Putamen (tissue), 1 donor: Measurements from ENCODE around the gene TRHDE.

ENCODE experiments used
- DNase-seq: peaks from one replicate; pipeline ENCODE4 v3.0.0-alpha.2; 2016; ENCODE audit warnings: low spot score

TRHDE gene

DNA sequence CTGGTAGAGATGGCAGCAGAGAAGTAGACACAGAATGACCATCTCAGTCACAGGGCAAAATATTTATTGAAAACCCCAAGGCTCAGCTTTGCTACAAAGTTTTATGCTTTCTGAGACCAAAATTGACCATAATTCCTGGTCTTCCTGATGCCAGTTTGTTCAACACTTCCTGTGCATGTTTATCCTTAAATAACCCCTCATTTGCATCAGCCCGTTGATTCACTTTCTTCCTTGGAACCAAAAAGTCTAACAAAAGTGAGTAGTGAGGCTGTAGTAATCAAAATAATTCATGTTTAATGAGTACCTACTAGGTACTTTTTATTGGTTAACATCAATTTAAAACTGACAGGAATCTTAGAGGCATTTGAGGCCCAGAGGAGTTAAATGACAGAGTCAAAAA lies 51.7 kb downstream of the TRHDE start:
- no peak for DNase-seq

DNA sequence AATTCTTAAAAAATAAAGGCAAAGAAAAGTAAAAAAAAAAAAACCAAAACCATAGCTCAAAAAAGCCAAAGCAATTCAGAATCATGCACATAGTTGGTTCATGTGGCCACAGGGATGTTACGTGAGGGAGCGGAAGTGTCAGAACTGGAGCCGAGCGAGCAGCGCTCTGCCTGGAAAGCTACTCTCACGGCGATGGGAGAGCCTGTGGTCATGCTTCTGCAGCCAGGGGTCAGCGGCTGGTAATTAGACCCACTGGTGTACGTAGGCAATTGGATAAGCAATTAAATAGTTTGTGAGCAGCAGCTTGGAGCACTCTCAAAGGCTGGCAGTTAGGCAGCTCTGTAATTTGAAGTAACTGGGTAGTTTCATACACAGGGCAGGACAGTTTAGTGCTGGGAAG lies 58.1 kb downstream of the TRHDE start:
- DNase-seq: no peak

DNA sequence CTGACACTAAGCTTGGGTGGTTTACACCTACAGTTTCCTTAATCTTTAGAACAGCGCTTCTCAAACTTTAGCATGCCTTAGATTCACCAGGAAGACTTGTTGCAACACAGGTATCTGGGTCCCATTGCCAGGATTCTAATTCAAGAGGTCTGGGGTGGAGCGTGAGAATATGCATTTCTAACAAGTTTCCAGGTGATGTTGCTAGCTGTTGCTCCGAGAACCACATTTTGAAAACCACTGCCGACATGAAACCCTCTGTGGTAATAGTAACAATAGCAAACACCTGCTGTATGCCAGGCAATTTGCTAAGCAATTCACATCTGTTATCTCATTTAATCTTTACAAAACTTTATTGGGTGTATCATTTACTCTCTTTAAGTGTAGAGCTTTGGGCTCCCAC lies 58.6 kb downstream of the TRHDE start:
- DNase-seq: no peak

DNA sequence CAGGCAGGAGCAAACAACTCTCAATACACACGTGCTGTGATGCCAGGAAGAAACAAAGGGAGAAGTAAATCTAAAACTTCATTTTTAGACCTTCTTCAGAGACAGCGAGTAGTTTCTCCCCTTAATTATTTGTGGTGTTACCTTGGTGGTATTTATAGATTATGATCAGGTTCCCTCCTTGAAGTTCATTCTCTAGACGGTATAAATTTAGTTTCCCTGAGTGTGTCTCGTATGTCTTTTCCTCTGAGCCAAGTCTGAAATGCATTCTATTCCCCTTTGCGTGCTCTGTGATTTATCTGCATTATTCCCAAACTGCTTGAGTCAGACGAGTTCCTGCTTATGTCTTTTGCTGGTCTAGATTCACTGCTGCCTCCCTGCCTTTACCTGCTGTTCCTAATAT lies 65.2 kb downstream of the TRHDE start:
- no peak for DNase-seq

DNA sequence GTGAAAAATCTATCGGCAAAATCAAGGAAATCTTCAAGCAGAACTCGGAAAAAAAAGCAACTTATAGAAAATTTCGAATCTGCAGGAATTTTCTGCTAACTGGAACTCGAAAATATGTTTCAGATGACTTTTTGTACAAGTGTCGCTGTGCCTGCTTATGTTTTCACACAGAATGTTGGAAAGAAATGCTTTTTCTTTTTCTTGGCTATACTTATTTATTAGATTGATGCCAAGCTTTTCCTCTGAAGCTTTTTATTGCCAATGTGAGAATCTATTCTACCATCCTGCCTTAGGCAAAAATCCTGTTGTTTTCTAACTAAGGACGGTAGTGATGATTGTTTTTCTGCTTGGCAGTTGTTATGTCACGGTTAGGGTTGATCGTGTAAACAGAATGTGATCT lies 65.8 kb downstream of the TRHDE start:
- no peak for DNase-seq

DNA sequence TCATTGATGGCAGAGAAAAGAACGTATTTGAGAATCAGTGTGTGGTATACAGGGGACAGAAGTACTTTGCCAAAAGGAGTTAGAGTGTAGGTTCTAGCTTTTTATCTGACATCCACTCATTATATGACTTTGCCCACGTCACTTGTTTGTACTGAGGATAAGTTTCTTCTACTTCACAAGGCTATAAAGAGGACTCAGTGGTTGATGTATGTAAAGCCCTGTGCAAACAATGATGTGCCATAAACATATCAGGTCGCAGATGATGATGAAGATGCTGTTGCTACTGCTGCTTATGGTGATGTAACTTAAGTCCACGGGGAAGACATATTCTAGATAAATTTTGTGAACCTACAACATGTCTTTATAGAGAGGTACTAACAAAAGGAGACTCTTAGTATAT lies 66.3 kb downstream of the TRHDE start:
- no peak for DNase-seq

DNA sequence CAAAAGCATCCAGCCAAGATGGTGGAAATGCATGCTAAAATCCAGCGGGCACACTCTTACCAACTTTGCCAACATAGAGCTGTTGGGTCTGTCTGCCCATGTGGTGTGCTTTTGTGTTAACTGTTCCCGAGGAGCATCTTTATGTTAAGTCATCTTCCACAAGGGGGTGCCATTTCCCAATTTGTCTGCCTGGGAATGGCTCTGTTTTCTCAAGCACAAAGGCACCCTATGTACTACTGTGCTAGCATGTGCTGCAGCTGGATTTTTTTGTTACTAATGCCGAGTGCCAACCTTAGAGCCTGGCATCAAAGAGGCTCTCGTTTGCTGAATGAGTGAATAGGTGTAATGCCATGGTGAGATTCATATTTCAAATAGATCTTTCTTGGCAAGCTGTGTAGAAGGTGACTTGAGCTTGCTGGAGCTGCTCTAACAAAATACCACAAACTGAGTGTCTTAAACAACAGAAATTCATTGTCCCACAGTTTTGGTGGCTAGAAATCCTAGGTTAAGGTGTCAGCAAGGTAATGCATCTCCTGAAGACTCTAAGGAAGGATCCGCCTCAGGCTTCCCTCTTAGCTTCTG lies 74.3 kb downstream of the TRHDE start:
- DNase-seq: peak; percentile 88

DNA sequence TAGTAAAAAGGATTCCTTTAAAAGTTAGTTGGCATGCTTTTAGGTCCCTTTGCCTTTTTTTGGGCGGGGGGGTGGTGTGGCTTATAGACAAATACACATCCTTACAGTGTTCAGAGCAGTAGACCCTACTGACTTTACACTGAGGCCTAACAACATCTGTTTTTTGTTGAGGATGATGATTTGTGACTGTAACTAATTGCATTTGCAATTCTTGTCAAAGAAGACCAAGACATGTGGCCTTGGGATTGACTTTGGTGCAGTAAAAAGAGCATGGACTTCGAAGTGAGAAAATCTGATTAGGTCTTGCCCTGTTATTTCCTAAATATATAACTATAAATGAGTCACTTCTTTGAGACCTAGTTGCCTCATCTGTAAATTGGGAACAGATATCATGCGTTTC lies 77.3 kb downstream of the TRHDE start:
- DNase-seq: no peak

DNA sequence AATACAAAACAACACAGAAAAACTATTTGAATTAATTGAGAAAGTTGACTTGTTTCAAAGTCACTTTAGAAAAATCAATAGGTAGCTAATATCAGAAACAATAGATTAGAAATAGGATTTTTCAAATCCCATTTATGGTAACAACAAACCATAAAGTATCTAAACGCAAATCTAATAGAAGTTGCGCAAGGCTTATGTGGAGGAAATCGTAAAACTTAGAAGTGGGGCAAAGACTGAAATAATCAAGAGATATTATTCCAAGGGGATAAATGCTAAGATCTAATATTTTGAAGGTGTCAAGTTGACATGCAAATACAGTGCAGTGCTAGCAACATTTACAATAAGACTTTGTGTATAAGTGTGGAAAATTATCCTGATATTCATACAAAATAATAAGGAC lies 87.2 kb downstream of the TRHDE start:
- no peak for DNase-seq

DNA sequence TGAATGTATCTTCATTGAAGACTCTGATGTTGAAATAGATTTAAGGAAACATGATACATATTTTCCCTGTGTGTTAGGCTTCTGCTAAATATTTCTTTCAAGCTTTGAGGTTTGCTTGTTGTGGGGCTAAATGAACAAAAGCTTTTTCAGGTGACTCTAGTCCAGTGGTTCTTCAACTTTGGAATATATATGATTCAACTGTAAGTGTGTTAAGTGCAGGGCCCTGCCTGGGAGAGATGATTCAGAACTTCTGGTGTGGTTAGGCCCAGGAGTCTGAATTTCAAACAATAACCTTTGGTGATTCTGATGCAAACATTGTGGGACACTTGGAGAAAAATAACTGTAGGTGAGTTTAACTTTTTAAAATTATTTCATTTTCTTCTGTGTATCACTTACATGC lies 93.0 kb downstream of the TRHDE start:
- DNase-seq: no peak

DNA sequence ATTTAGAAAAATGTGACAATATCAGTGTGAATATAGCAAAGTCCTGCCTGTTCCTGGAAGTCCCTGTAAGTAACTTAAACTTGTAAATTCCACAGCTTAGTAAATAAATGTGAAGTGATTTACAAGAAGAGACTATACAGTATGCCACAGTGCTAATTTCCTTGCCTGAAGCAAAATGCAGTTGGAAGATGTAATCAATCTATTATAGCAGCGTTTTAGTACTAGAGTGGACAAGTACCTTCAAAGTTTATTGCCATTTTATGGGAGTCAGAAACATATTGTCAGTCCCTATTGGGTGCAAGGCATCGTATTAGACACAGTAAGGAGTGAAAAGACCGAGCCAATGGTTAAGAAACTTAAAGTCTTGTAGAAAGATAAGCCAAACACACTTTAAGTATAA lies 94.1 kb downstream of the TRHDE start:
- DNase-seq: no peak

DNA sequence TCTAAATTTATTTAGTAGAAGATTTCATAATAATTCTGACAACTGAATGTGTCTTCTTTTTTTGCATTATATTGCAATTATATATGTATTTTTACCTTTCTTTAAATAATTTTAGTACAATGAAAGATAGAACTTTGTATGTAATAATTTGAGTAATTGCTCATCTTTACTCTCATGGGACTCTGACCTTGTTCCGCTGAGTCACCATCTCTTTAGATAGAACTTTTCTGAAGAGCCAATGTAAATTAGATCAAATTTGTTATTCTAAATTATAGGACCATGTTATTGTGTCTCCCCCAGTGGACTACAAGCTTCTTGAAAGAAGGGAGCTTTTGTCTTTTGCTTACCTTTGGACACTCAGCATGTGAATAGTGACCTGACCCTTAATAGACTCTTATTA lies 96.1 kb downstream of the TRHDE start:
- no peak for DNase-seq

DNA sequence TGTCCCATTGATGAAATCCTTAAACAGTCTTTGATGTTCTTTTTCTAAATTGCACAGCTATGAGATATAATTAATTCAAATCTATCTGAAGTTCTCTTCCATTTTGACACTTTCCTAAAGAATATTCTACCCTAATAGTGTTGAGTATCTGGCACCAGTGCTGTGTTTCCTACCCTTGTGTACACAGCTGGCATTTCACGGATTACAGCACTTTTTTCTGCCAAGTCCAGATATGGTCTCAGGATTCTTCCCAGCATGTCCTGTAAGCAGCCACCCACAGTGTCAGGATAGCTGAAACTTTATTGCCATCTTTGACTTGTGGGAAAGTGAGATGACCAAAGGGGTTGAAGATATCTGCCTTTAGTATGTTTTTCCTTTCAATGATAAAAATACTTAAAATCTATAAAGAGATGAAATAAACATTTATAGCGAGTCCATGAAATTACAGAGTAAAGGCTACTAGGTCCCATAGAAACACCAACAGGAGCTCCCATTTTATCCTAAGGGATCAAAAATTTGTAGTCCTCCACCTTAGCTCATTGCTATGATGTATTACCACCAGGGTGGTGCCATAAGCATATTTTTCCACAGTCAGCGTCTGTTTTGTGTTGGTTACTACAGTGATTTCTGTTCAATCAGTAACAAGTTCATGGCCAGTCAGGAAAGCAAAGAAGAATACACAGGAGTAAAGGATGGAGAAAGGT lies 96.7 kb downstream of the TRHDE start:
- DNase-seq: no peak

DNA sequence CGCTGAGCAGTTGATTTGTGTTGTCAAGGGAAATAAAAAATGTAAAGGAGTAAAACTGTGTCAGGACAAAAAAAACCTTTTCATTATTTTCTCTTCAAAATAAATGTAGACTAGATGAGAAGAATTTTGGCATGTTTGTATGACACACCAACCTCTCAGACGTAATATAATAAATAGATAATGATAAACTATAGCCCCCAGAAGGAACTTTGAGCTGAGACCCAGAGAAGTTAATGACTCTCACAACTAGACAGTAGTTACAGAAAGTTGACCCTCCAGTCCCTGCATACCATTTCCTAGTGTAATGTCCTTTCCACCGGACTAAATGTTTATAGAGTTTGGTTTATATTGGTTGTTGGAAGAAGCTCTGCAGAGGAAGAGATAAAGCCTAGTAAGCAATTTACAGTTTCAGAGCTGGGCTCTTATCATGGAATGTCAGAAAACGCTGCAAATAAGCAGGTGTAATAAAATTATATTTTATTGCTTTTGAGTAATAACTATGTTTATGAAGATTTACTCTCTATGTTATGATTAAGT lies 97.3 kb downstream of the TRHDE start:
- DNase-seq: no peak

DNA sequence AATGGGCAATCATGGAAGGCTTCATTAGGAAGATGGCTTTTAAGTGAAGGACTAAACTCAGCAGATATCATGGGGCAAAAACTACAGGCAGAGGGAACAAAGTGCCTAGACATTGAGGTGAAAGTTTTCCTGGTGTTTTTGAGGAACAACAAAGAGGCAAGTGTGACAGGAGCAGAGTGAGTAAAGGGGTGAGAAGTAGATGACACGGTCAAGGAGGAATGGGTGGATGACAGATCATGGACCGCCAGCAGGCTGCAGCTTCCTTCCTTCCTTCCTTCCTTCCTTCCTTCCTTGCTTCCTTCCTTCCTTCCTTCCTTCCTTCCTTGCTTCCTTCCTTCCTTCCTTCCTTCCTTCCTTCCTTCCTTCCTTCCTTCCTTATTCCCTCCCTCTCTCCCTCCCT lies 108.3 kb downstream of the TRHDE start:
- DNase-seq: no peak

DNA sequence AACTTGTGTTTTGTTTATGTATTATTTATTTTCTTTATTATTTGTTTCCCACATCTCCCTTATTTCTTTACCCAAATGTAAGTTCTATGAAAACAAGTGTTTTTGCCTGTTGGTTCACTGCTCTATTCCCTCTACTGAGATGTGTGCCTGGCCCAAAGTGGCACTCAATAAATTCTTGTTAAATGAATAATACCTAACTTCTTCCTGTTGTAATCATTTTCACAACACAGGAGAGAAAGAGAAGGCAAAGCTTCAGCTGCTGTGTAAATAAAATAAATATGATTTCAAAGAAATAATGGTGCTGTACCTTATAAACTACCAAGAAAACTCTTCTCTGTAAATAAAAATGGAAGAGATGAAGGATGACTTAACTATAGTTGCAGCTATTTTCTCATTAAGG lies 116.2 kb downstream of the TRHDE start:
- no peak for DNase-seq

DNA sequence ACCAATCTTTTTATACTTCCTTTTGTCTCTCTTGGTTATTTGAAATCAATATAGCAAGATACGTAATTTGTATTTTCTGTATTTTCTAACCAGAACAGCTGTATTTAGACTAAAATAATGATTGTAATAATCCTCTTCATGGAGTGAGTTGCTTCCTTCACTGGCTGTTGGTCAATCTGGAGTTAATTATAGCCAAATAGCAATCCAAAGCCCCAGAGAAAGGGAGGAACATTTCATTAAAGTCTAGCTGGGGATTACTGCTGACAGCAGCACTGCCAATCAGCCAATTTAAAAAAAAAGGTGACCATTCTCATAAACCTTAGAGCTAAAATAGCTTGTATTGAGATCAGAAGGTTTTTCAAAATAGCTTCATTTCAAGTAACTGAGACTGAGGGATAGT lies 118.0 kb downstream of the TRHDE start:
- DNase-seq: no peak

DNA sequence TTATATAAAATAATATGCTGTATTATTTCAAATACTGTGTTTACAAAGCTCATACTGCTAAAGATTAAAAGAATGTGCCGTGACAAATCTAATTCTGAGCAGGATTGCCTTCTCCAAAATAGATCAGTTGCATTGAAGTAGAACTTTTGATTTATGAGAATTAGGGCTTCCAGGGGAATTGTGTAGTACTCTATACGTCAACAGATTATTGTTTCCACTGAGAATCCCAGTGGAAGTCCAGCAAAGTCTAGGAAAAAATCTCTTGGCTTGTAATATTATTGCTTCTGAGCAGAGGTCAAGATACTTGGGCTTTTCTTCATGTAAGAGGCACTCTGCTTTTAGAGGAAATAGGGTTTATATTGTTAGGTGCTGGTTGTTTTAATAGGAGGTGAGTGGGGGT lies 133.9 kb downstream of the TRHDE start:
- DNase-seq: no peak

DNA sequence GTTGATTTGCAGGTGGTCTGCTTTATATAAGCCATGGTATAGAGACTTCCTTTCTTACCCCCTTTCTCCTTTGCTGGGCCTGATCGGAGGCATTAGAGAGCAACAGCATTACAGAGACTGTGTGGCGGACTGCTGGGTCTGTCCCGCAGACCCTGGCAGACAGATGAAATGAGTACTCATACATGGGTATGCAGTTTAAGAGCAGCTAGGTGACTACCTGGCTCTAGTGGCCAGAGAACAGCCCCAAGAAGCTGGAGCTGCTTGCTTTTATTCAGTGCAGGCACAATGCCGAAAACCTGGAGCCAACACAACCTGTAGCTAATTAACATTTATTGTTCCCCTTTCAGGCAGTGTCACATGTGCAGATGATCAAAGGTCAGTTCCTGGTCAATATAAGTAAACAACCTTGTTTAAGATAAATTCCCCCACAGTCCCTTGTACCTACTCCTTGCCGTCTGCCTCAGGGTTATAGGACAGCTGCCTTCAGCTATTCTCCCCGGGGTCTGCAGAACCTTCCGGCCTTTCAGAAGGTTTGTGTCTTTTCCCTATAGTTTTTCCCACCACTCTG lies 160.0 kb downstream of the TRHDE start:
- DNase-seq: no peak

DNA sequence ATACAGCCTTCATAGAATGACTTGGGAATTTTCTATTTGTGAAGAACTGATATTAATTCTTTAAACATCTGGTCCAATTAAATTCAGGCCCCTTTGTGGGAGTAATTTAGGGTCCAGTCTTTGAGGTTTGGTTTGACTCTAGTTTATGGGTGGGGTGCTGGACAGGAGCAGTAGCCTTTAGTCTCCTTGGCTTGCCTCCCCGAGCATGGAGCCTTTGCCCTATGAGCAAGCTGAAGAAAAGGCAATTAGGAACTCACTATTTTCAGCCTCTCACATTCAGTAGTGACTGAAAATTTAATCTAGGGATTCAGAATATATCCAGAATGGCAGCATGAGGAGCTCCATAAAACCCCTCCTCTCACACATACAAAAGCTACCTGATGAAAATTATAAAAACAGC lies 161.1 kb downstream of the TRHDE start:
- DNase-seq: no peak

DNA sequence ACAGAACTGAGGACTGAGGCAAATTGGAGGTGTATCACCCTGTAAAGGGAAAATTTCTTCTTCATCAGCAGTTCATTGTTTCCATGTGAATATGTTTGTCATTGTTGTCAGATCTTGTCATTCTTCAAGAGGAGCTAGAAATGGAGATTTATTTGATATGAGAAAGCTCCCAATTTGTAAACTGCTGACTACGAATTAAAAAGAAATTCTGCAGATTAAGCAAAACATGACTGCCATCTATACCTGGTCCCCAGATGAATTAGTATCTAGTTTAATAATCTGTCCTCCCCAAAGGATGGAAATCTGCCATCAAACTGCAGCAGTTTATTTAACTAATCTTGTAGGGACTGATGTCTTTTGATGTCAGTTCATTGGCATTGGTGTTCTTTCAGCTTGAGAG lies 162.8 kb downstream of the TRHDE start:
- DNase-seq: no peak

DNA sequence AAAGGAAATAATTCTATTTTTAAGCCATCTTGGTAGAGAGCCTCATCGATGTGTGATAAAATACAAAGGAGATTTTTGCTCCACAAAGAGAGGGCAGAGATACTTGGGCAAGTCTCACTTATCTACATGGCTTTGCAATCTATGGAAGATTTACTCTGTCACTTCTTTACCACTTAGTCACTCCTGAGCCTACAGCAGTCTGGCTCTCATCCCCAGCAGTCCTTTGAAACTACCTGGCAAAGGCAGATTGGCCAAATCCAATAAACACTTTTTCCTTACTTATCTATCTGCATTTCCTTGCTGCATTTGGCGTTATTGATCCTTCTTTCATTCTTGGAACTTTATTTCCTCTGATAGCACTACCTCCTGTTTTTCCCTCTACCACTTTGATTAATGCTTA lies 170.0 kb downstream of the TRHDE start:
- DNase-seq: no peak

DNA sequence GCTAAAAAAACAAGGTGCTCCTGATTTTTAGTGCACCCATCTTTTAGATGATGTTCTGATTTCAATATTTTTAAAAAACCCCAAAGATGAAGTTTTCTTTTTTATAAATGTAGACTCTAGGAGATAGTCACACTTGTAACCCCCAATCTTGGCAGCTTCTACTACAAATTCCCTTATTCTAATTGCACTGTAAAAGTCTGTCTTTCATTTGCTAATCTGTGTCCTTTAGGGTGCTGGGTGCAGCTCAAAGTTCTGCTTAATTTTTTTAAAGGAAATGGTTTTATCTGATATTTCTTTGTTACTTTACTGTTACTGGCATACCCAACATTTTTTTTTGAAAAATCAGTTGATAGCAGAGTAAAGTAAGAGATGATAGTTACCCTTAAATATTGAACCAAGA lies 172.0 kb downstream of the TRHDE start:
- no peak for DNase-seq

DNA sequence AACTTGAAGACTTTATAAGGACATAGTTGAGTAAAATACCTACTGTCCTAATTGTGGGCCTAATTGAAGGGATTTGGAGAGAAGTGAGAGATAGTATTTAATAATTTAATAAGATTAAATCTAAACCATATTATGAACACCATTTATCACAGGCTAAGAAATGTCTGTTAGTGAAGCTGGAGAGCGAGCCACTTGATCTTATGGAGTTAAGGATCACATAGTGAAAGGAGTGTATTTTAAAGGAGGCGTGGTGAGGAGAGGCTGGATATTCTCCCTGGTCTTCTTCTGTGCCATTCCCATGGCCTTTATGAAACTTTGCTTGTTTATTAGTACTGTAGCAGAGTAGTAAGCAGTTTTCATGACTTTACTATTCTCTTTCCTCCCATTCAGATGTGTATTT lies 172.4 kb downstream of the TRHDE start:
- no peak for DNase-seq
